Gastrocnemius medialis (tissue), 4 donors: ENCODE results near the gene MYCBP2.

Experiments
- POLR2A ChIP-seq, 2 donors: fragments of 450-650 bp; IDR thresholded peaks; one replicate each; pipeline ENCODE4 v1.6.1; 2017; ENCODE audit warnings: antibody characterized with exemption in 2 of 2, mild to moderate bottlenecking in 2 of 2, moderate library complexity in 2 of 2
- TF ChIP-seq, protein P1 (sequence below), 5 experiments: fragments of 450-650 bp in 3 of 5; fragments of 200-600 bp in 2 of 5; sonication (generic) in 2 of 5; IDR thresholded peaks in 4 of 5; conservative IDR thresholded peaks in 1 of 5; 1 replicate in 4 of 5; 2 replicates in 1 of 5; pipeline ENCODE4 v1.5.1; 2016 to 2019; ENCODE audit warnings: antibody characterized with exemption in 5 of 5, mild to moderate bottlenecking in 3 of 5, moderate library complexity in 3 of 5

GRCh38 chr13:77310579-77311279, 16.2 kb downstream of the MYCBP2 start:
- TF ChIP-seq POLR2A (IDR thresholded peaks at IDR 0.05): no peak
- TF ChIP-seq, protein P1, sequence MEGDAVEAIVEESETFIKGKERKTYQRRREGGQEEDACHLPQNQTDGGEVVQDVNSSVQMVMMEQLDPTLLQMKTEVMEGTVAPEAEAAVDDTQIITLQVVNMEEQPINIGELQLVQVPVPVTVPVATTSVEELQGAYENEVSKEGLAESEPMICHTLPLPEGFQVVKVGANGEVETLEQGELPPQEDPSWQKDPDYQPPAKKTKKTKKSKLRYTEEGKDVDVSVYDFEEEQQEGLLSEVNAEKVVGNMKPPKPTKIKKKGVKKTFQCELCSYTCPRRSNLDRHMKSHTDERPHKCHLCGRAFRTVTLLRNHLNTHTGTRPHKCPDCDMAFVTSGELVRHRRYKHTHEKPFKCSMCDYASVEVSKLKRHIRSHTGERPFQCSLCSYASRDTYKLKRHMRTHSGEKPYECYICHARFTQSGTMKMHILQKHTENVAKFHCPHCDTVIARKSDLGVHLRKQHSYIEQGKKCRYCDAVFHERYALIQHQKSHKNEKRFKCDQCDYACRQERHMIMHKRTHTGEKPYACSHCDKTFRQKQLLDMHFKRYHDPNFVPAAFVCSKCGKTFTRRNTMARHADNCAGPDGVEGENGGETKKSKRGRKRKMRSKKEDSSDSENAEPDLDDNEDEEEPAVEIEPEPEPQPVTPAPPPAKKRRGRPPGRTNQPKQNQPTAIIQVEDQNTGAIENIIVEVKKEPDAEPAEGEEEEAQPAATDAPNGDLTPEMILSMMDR (IDR thresholded peaks at IDR 0.05 in 4 of 5, conservative IDR thresholded peaks at IDR 0.05 in 1 of 5): no peak
